Neuronal stem cell (in vitro differentiated cells): Measurements from ENCODE around the gene IL13RA1.
"Not testable (repeated sequence)": the region's sequence is repeated elsewhere in the genome, so short reads cannot be mapped to it uniquely, and the experiment has no call there.

Experiments used
- DNase-seq: peaks from one replicate; pipeline ENCODE4 v3.0.0-alpha.2; 2013; ENCODE audit warnings: low spot score
- H2AFZ ChIP-seq: one replicate; pipeline ENCODE4 v1.6.1; 2013; ENCODE audit warnings: mild to moderate bottlenecking, low read length, inconsistent platforms
- H2AK5ac ChIP-seq: 2 replicates; pipeline ENCODE4 v1.6.1; 2013; ENCODE audit warnings: low read depth, mild to moderate bottlenecking, inconsistent platforms, low read length, moderate library complexity, mixed read lengths
- H2BK120ac ChIP-seq: 2 replicates; pipeline ENCODE4 v1.6.1; 2013; ENCODE audit warnings: low read depth, mild to moderate bottlenecking, inconsistent platforms, low read length, moderate library complexity, mixed read lengths
- H2BK12ac ChIP-seq: one replicate; pipeline ENCODE4 v1.6.1; 2013; ENCODE audit warnings: low read length, inconsistent platforms
- H2BK15ac ChIP-seq: 2 replicates; pipeline ENCODE4 v1.6.1; 2013; ENCODE audit warnings: mild to moderate bottlenecking, low read length, inconsistent platforms, mixed read lengths
- H2BK5ac ChIP-seq: one replicate; pipeline ENCODE4 v1.6.1; 2013; ENCODE audit warnings: inconsistent platforms, mild to moderate bottlenecking, low read length, moderate library complexity
- H3K14ac ChIP-seq: one replicate; pipeline ENCODE4 v1.6.1; 2013; ENCODE audit warnings: low read length, inconsistent platforms
- H3K18ac ChIP-seq: 2 replicates; pipeline ENCODE4 v1.6.1; 2013; ENCODE audit warnings: low read length, inconsistent platforms
- H3K23ac ChIP-seq: 2 replicates; pipeline ENCODE4 v1.6.1; 2013; ENCODE audit warnings: low read depth, mild to moderate bottlenecking, mixed read lengths, low read length, inconsistent platforms; ENCODE audit not compliant: poor library complexity
- H3K27ac ChIP-seq: replicated peaks from 3 replicates; pipeline ENCODE4 v1.5.1; 2013; ENCODE audit warnings: low read length, inconsistent platforms
- H3K27me3 ChIP-seq, 3 experiments: 2 replicates each; pipeline ENCODE4 v1.6.1; 2013; ENCODE audit warnings: low read length in 3 of 3, mild to moderate bottlenecking in 2 of 3, inconsistent platforms in 1 of 3, low read depth in 1 of 3, mixed read lengths in 1 of 3, moderate library complexity in 1 of 3; ENCODE audit not compliant: control insufficient read depth in 3 of 3, insufficient read depth in 3 of 3
- H3K36me3 ChIP-seq, 2 donors: replicated peaks in 1 of 2; 2 replicates each; pipeline ENCODE4 v1.6.1; 2013; ENCODE audit warnings: low read length in 2 of 2; ENCODE audit not compliant: control insufficient read depth in 2 of 2, insufficient read depth in 2 of 2
- H3K4ac ChIP-seq: 2 replicates; pipeline ENCODE4 v1.6.1; 2013; ENCODE audit warnings: inconsistent platforms, mild to moderate bottlenecking, low read length, moderate library complexity
- H3K4me1 ChIP-seq, 2 donors: 1 replicate in 1 of 2; 2 replicates in 1 of 2; pipeline ENCODE4 v1.6.1; 2013; ENCODE audit warnings: low read length in 2 of 2, low read depth in 1 of 2; ENCODE audit not compliant: control insufficient read depth in 2 of 2, insufficient read depth in 1 of 2
- H3K4me2 ChIP-seq: one replicate; pipeline ENCODE4 v1.6.1; 2013; ENCODE audit warnings: mild to moderate bottlenecking, low read length, inconsistent platforms; ENCODE audit not compliant: insufficient read depth, poor library complexity, severe bottlenecking
- H3K4me3 ChIP-seq, 2 donors: 2 replicates each; pipeline ENCODE4 v1.5.1; 2013; ENCODE audit warnings: low read length in 2 of 2, mild to moderate bottlenecking in 2 of 2, inconsistent platforms in 1 of 2, moderate library complexity in 1 of 2
- H3K79me1 ChIP-seq: one replicate; pipeline ENCODE4 v1.6.1; 2013; ENCODE audit warnings: low read depth, mild to moderate bottlenecking, inconsistent platforms, low read length, moderate library complexity
- H3K9ac ChIP-seq: one replicate; pipeline ENCODE4 v1.6.1; 2013; ENCODE audit warnings: mild to moderate bottlenecking, low read depth, low read length, inconsistent platforms; ENCODE audit not compliant: poor library complexity
- H3K9me3 ChIP-seq, 2 donors: replicated peaks in 1 of 2; 2 replicates each; pipeline versions ENCODE3 to v1.6.1; 2013; ENCODE audit warnings: low read length in 2 of 2, mild to moderate bottlenecking in 2 of 2, inconsistent platforms in 1 of 2, low read depth in 1 of 2, mixed read lengths in 1 of 2, moderate library complexity in 1 of 2; ENCODE audit not compliant: control insufficient read depth in 2 of 2, insufficient read depth in 1 of 2
- H4K8ac ChIP-seq: one replicate; pipeline ENCODE4 v1.6.1; 2013; ENCODE audit warnings: low read depth, mild to moderate bottlenecking, inconsistent platforms, low read length, moderate library complexity
- H4K91ac ChIP-seq: one replicate; pipeline ENCODE4 v1.6.1; 2013; ENCODE audit warnings: low read length, low read depth, mild to moderate bottlenecking, inconsistent platforms; ENCODE audit not compliant: poor library complexity
- WGBS, 2 donors: extraction: QIAGEN DNeasy Blood & Tissue Kit; methylation state at CpG; one replicate each; pipeline ENCODE4 v1.1.7; 2013; ENCODE audit warnings: missing lambda C conversion rate in 2 of 2, mixed read lengths in 1 of 2; ENCODE audit not compliant: insufficient read length in 2 of 2, insufficient replicate concordance in 1 of 2; ENCODE audit errors: extremely low coverage in 2 of 2; 5-methylcytosine and 5-hydroxymethylcytosine counted together

The IL13RA1 gene

DNA sequence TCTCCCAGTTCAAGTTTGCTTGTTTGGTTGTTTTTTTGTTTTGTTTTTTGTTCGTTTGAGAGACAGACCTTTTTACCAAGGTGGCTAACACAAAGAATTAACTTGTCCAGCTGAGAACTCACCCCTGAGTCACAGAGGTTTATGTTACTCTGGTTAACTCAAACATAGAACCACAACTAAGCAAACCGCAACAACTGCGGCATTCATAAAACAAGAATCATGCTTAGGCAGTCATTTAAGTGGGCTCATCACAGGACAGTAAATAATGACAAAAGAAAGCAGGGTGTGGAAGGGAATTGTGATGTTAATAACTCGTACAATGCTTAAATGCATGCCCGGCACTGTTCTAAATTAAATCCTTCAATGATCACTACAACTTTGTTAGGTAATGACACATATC, 24.7 kb upstream of the IL13RA1 start:
- H3K14ac ChIP-seq: no peak overlapping the region
- no peak overlapping the region for H2BK5ac ChIP-seq
- no peaks in the 10 kb centered on the region for H3K4me1 ChIP-seq
- H2AK5ac ChIP-seq: no peak overlapping the region
- no peaks in the 10 kb centered on the region for H3K79me1 ChIP-seq
- no peak overlapping the region for H2BK120ac ChIP-seq
- no peak overlapping the region for H3K23ac ChIP-seq
- no peak overlapping the region for H3K4me2 ChIP-seq
- WGBS, 2 donors: no CpG with 5 or more reads among the region's 5 CpGs
- no peak overlapping the region for H2AFZ ChIP-seq
- H3K27me3 ChIP-seq: no peaks in the 10 kb centered on the region
- no peaks in the 10 kb centered on the region for H3K36me3 ChIP-seq
- no peak overlapping the region for H2BK15ac ChIP-seq
- DNase-seq: no peak
- no peak overlapping the region for H4K8ac ChIP-seq
- H3K9ac ChIP-seq: no peak overlapping the region
- no peaks in the 10 kb centered on the region for H3K9me3 ChIP-seq
- H4K91ac ChIP-seq: no peak overlapping the region
- H2BK12ac ChIP-seq: no peak overlapping the region
- no peak overlapping the region for H3K4me3 ChIP-seq
- no peak overlapping the region for H3K18ac ChIP-seq
- no peak overlapping the region for H3K27ac ChIP-seq
- H3K4ac ChIP-seq: no peak overlapping the region

DNA sequence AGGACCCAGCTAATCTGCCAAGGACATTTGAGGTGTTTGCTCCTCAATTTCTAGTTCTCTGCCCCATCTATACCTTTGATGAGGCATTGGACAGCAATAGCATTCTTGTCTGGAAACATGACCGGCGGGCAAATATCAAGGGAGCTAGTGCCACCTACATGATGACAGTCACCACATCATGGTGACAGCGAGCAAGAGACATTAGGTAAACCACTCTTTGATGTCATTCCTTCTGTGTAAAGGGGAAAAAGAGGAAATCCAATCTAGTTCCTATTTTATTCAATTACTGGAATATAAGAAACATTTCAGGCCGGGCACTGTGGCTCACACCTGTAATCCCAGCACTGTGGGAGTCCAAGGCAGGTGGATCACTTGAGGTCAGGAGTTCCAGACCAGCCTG, 20.7 kb upstream of the IL13RA1 start:
- no CpG with 5 or more reads among the region's 4 CpGs for WGBS, 2 donors
- no peak overlapping the region for H3K9ac ChIP-seq

GRCh38 chrX:118714521-118714920, 12.9 kb upstream of the IL13RA1 start:
- Histone ChIP-seq H3K4me1 (no peaks in the 10 kb centered on the region), H2AFZ (no peak overlapping the region), H3K79me1 (no peaks in the 10 kb centered on the region), H3K4me2 (no peak overlapping the region), H2BK12ac (no peak overlapping the region), H3K27me3 (no peaks in the 10 kb centered on the region), H2BK15ac (no peak overlapping the region), H3K23ac (no peak overlapping the region), H3K9ac (no peak overlapping the region), H3K18ac (no peak overlapping the region), H3K14ac (no peak overlapping the region), H2BK5ac (no peak overlapping the region), H2BK120ac (no peak overlapping the region), H2AK5ac (no peak overlapping the region), H4K8ac (no peak overlapping the region), H3K36me3 (no peaks in the 10 kb centered on the region), H3K27ac (no peak overlapping the region), H4K91ac (no peak overlapping the region), H3K9me3 (no peaks in the 10 kb centered on the region), H3K4me3 (no peak overlapping the region), H3K4ac (no peak overlapping the region)
- WGBS, 2 donors: no CpG with 5 or more reads among the region's 1 CpG
- no peak for DNase-seq

More for the DNA sequence above, 20.7 kb upstream of the IL13RA1 start:
- Histone ChIP-seq H3K4me1 (no peaks in the 10 kb centered on the region), H2AK5ac (no peak overlapping the region), H3K4ac (no peak overlapping the region), H3K4me2 (no peak overlapping the region), H3K23ac (no peak overlapping the region), H2BK120ac (no peak overlapping the region), H2AFZ (no peak overlapping the region), H3K4me3 (no peak overlapping the region), H2BK15ac (no peak overlapping the region), H4K91ac (no peak overlapping the region), H3K36me3 (no peaks in the 10 kb centered on the region), H3K27me3 (no peaks in the 10 kb centered on the region), H3K14ac (no peak overlapping the region), H2BK5ac (no peak overlapping the region), H3K9me3 (no peaks in the 10 kb centered on the region), H3K18ac (no peak overlapping the region), H4K8ac (no peak overlapping the region), H3K27ac (no peak overlapping the region), H2BK12ac (no peak overlapping the region), H3K79me1 (no peaks in the 10 kb centered on the region)
- DNase-seq: no peak

GRCh38 chrX:118715917-118716316, 11.5 kb upstream of the IL13RA1 start:
- H3K9me3 ChIP-seq, H4K91ac ChIP-seq, H3K79me1 ChIP-seq, H3K4me1 ChIP-seq, H3K9ac ChIP-seq, H3K14ac ChIP-seq, H3K27me3 ChIP-seq, H3K27ac ChIP-seq, H2BK15ac ChIP-seq, H2BK12ac ChIP-seq, H2AFZ ChIP-seq, H3K4me2 ChIP-seq, H2AK5ac ChIP-seq, H2BK120ac ChIP-seq, DNase-seq, H4K8ac ChIP-seq, H3K36me3 ChIP-seq, H3K23ac ChIP-seq, H3K4me3 ChIP-seq, H2BK5ac ChIP-seq, H3K18ac ChIP-seq, H3K4ac ChIP-seq: not testable (repeated sequence)
- no CpG with 5 or more reads among the region's 14 CpGs for WGBS, 2 donors
